ENCODE results near the gene LMLN.
"Not testable (repeated sequence)": the region's sequence is repeated elsewhere in the genome, so short reads cannot be mapped to it uniquely, and the experiment has no call there.

The LMLN gene, protein sequence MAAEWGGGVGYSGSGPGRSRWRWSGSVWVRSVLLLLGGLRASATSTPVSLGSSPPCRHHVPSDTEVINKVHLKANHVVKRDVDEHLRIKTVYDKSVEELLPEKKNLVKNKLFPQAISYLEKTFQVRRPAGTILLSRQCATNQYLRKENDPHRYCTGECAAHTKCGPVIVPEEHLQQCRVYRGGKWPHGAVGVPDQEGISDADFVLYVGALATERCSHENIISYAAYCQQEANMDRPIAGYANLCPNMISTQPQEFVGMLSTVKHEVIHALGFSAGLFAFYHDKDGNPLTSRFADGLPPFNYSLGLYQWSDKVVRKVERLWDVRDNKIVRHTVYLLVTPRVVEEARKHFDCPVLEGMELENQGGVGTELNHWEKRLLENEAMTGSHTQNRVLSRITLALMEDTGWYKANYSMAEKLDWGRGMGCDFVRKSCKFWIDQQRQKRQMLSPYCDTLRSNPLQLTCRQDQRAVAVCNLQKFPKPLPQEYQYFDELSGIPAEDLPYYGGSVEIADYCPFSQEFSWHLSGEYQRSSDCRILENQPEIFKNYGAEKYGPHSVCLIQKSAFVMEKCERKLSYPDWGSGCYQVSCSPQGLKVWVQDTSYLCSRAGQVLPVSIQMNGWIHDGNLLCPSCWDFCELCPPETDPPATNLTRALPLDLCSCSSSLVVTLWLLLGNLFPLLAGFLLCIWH

DNA sequence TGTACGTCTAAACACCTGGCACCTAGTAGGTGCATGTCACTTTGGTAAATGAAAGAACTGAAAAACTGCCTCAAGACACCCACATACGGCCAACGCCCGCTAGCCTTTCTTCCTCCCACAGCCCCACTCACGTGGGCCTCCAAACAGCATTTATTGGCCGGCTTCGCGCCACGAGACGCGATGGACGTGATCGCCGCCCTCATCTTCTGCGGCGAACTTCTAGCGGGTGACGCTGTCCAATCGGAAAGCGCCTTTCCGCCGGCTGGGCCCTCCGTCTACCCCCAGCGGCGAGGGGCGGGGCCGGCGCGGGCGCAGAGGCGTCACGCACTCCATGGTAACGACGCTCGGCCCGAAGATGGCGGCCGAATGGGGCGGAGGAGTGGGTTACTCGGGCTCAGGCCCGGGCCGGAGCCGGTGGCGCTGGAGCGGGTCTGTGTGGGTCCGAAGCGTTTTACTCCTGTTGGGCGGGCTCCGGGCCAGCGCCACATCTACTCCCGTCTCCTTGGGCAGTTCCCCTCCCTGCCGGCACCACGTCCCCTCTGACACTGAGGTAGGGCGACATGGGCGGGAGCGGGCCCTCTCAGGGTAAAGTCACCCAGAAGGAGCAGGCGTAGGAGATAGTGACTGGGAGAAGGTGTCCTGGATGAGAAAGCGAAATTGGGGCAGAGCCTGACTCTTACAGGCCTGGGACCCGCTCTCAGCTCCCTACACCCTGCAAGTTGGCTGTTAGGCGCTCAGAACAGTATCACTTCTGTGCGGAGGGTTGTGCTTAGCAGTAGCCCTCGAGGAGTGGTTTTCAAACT lies at the start of gene LMLN:
Gene LMLN (plus strand): TSS at position 327 of the 803 bp plus-strand sequence. CDS start 29 bp downstream, at position 356.
- Histone ChIP-seq H3K4me3 (ENCODE audit: low read length) (peak within 1 kb of the TSS; percentile 75), H3K4me1 (ENCODE audit: insufficient read depth, low read length) (no peaks in the 10 kb centered on the region), H3K27ac (ENCODE audit: low read length) (no peak within 1 kb of the TSS), H3K9ac (ENCODE audit: low read depth, low read length) (peak within 1 kb of the TSS; percentile 77; the same call in 1 of the 2 replicates), H3K27me3 (ENCODE audit: insufficient read depth, low read length) (peaks cover 8% of the 10 kb centered on the region; the same call in 1 of the 2 replicates), H3K9me3 (ENCODE audit: insufficient read depth, low read depth, low read length) (no peaks in the 10 kb centered on the region), H3K36me3 (ENCODE audit: insufficient read depth, low read depth, low read length) (peaks cover 20% of the 10 kb centered on the region)

DNA sequence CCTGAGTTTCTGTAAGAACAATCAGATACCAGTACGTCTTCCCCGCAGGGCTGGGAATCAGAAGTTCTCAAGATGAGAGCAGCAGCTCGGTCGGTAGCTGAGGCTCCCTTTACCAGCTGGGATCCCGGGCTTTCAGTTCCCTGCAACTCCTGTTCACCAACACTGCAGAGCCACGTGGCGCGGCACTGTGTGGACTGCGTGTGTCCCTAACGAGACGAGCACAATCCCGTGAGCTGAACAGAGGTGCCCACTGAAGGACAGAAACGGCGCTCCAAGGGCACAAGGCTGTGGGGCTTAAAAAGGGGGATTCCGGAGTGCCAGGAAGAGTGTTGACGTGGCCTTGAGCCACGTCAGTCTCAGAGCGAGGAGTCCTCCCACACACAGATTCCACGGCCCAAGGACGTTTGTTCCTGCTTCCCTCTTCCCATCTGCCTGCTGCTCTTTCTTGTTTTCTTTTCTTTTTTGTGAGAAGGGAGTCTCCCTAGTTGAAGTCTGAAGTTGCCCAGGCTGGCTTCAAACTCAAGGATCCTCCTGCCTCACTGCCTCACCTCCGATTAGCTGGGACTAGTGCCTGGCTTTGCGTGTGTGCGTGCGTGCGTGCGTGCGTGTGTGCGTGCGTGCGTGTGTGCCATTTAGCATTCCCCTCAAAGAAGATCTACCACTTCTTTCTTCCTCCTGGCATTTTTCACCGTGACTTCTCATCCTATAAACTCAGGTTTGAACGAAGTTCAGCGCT lies 47.1 kb upstream of the LMLN start:
- Histone ChIP-seq H3K9me3 (ENCODE audit: insufficient read depth, low read depth, low read length) (no peaks in the 10 kb centered on the region), H3K27me3 (ENCODE audit: insufficient read depth, low read length) (no peaks in the 10 kb centered on the region), H3K4me1 (ENCODE audit: insufficient read depth, low read length) (peaks cover 5% of the 10 kb centered on the region; the same call in 1 of the 2 replicates), H3K36me3 (ENCODE audit: insufficient read depth, low read depth, low read length) (no peaks in the 10 kb centered on the region), H3K9ac (ENCODE audit: low read depth, low read length) (no peak overlapping the region), H3K4me3 (ENCODE audit: low read length) (no peak overlapping the region), H3K27ac (ENCODE audit: low read length) (no peak overlapping the region)

DNA sequence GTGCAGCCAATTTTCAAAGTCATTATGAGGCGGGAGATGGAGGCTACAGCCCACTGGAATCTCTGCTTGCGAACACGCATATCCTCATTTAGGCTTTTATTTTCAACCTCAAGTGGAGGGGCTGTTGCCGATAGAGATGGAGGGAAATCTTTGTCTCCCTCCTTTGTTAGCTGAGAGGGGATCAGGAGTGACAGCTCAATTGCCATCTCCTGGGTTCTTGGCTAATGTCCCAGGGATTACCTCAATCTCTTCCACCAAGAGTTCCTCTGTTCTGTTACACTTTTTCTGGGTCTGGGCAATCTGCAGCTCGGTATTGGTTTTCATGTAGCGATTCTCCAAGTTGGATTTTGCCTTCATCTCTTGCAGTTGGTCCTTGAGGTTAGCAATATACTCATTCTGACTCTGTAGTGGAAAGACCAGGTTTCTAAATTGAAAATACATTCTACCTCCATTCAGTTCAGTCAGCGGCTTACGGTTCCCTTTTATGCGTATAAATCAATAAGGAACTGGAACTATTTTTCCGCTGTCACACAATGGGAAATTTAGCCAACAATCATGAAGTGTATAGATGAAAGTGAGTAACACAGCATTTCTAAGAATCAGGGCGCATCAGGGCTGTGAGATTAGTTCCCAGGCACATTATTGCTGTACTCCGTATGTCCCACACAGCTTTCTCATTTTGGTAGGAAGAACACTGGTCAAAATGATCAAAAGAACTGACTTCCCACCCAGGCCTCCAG lies 46.2 kb upstream of the LMLN start:
- Histone ChIP-seq H3K36me3 (ENCODE audit: insufficient read depth, low read depth, low read length) (no peaks in the 10 kb centered on the region), H3K27ac (ENCODE audit: low read length) (no peak overlapping the region), H3K4me1 (ENCODE audit: insufficient read depth, low read length) (peaks cover 5% of the 10 kb centered on the region; the same call in 1 of the 2 replicates), H3K9me3 (ENCODE audit: insufficient read depth, low read depth, low read length) (no peaks in the 10 kb centered on the region), H3K4me3 (ENCODE audit: low read length) (no peak overlapping the region), H3K27me3 (ENCODE audit: insufficient read depth, low read length) (no peaks in the 10 kb centered on the region), H3K9ac (ENCODE audit: low read depth, low read length) (no peak overlapping the region)

DNA sequence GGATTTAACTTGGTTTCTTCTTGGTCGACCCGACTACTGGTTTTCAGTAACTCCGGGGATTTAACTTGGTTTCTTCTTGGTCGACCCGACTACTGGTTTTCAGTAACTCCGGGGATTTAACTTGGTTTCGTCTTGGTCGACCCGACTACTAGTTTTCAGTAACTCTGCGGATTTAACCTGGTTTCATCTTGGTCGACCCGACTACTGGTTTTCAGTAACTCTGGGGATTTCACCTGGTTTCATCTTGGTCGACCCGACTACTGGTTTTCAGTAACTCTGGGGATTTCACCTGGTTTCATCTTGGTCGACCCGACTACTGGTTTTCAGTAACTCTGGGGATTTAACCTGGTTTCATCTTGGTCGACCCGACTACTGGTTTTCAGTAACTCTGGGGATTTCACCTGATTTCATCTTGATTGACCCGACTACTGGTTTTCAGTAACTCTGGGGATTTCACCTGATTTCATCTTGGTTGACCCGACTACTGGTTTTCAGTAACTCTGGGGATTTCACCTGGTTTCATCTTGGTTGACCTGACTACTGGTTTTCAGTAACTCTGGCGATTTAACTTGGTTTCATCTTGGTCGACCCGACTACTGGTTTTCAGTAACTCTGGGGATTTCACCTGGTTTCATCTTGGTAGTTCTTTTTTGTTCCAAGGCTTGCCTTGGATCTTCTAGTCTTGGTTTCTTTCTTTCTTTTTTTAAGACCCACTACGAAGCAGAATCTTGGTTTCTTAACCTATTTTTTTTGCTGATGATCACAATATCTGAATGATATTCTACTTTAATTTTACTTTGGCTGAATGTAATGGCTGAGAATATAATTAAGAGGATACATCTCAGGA lies 38.4 kb upstream of the LMLN start:
- H3K27ac ChIP-seq (ENCODE audit: low read length); H3K4me3 ChIP-seq (ENCODE audit: low read length); H3K4me1 ChIP-seq (ENCODE audit: insufficient read depth, low read length); H3K9me3 ChIP-seq (ENCODE audit: insufficient read depth, low read depth, low read length); H3K9ac ChIP-seq (ENCODE audit: low read depth, low read length); H3K36me3 ChIP-seq (ENCODE audit: insufficient read depth, low read depth, low read length); H3K27me3 ChIP-seq (ENCODE audit: insufficient read depth, low read length): not testable (repeated sequence)

DNA sequence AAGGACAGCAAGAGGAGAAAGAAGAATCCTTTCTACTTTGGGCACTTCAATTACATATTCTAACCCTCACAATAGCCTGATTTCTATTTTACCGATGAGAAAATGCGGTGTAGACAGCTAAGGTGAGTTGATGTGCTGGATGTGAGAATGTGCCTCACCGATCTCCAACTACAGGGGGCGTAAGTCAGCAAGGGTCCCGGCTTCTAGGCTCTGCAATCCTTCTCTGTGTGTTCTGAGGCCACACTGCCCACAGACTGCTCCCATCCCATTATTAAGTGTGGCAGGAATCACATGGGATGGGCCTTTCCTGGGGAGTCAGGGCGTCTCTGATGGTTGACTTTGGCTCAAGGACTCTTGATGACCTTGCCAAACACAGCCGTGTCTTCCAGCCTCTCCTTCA lies 33.6 kb upstream of the LMLN start:
- Histone ChIP-seq H3K9me3 (ENCODE audit: insufficient read depth, low read depth, low read length) (no peaks in the 10 kb centered on the region), H3K27ac (ENCODE audit: low read length) (no peak overlapping the region), H3K4me3 (ENCODE audit: low read length) (no peak overlapping the region), H3K27me3 (ENCODE audit: insufficient read depth, low read length) (no peaks in the 10 kb centered on the region), H3K36me3 (ENCODE audit: insufficient read depth, low read depth, low read length) (peaks cover 5% of the 10 kb centered on the region; the same call in 1 of the 2 replicates), H3K9ac (ENCODE audit: low read depth, low read length) (no peak overlapping the region), H3K4me1 (ENCODE audit: insufficient read depth, low read length) (no peaks in the 10 kb centered on the region)

DNA sequence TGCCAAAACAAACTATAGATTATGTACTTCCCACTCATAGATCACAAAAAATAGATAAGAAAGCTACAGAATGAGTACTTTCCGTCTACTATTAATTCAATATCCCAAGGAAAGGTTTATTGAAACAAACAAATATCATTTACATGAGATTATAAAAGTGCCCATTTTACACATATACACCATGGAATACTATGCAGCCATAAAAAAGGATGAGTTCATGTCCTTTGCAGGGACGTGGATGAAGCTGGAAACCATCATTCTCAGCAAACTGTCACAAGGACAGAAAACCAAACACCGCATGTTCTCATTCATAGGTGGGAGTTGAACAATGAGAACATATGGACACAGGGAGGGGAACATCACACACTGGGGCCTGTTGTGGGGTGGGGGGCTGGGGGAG lies 32.4 kb upstream of the LMLN start:
- not testable (repeated sequence) for H3K9ac ChIP-seq (ENCODE audit: low read depth, low read length); H3K9me3 ChIP-seq (ENCODE audit: insufficient read depth, low read depth, low read length); H3K4me3 ChIP-seq (ENCODE audit: low read length); H3K36me3 ChIP-seq (ENCODE audit: insufficient read depth, low read depth, low read length); H3K27ac ChIP-seq (ENCODE audit: low read length); H3K4me1 ChIP-seq (ENCODE audit: insufficient read depth, low read length); H3K27me3 ChIP-seq (ENCODE audit: insufficient read depth, low read length)

DNA sequence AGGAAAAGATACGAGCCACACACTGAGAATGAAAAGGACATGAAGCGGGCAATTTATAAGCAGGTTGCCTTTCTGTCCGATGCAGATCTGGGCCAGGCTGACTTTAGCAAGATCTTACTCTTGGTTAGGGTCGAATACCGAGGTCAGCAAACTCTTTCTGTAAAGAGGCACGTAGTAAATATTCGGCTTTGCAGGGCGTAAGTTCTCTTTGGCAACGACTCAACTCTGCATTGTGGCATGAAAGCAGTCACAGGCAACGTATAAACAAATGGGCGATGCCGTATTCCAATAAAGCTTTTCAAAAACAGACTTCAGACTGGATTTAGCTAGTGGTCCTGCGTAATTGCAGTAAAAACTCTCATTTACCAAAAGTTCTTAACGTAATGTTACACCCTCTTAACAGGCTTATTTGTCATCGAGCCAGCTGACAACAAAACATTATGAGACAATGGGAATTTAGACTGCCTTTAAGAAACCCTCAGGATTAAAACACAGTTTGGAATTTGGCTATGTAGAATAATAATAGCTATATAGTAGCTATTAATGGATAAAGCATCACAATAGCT lies 23.1 kb upstream of the LMLN start:
- Histone ChIP-seq H3K27me3 (ENCODE audit: insufficient read depth, low read length) (no peaks in the 10 kb centered on the region), H3K9me3 (ENCODE audit: insufficient read depth, low read depth, low read length) (no peaks in the 10 kb centered on the region), H3K9ac (ENCODE audit: low read depth, low read length) (no peak overlapping the region), H3K36me3 (ENCODE audit: insufficient read depth, low read depth, low read length) (no peaks in the 10 kb centered on the region), H3K4me3 (ENCODE audit: low read length) (no peak overlapping the region), H3K4me1 (ENCODE audit: insufficient read depth, low read length) (no peaks in the 10 kb centered on the region; the same call in 1 of the 2 replicates), H3K27ac (ENCODE audit: low read length) (no peak overlapping the region)

DNA sequence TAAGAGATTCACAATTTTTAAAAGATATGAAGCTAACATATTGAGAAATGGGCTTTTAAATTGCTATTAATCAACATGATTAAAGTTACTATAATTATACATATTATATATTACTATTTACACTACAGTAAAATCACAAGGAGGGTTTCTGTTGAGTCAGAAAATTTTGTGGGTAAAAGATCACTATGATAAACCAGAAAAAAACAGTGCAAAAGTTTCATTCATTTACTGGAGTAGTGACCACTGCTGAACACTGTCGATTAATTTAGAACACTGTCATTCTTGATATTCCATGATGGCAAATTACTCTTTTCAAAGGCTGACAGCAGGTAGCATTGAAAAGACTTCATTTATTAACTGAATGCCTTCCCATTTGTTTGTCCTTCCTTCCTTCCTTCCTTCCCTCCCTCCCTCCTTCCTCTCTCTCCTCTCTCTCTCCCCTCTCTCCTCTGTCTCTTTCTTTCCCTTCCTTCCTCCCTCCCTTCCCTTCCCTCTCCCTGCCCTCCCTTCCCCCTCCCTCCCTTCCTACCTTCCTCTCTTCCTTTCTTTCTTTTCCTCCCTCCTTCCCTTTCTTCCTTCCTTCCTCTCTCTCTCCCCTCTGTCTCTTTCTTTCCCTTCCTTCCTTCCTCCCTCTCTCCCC lies 19.2 kb upstream of the LMLN start:
- no peaks in the 10 kb centered on the region; the same call in 1 of the 2 replicates for H3K4me1 ChIP-seq (ENCODE audit: insufficient read depth, low read length)
- H3K27me3 ChIP-seq (ENCODE audit: insufficient read depth, low read length) = no peaks in the 10 kb centered on the region
- no peak overlapping the region for H3K27ac ChIP-seq (ENCODE audit: low read length)
- H3K9ac ChIP-seq (ENCODE audit: low read depth, low read length) = no peak overlapping the region
- no peaks in the 10 kb centered on the region for H3K9me3 ChIP-seq (ENCODE audit: insufficient read depth, low read depth, low read length)
- H3K4me3 ChIP-seq (ENCODE audit: low read length) = no peak overlapping the region
- no peaks in the 10 kb centered on the region for H3K36me3 ChIP-seq (ENCODE audit: insufficient read depth, low read depth, low read length)

DNA sequence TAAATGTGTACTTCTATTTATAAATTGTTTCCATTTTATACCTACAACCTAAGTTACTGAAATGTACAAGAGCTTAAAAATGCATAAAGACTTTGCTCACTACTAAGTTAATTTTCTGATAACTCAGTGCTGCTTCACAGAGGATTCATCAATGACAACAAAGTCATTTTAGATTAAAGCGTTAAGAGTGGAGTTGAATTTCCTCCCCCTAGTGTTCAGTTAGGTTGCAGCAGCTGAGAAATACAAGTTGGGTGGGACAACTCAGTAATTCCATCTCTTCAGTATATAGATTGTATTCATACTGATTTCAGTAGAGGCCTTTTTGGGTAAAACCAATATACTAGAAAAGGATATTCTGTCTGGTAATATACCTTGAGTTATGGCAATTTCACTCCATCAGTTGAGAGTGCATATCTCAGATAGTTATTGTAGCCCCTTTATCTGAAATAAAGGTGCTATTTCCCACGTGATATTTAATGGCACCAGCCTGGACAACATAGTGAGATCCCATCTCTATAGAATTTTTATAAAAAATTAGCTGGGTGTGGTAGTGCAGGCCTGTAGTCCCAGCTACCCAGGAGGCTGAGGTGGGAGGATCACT lies 17.0 kb upstream of the LMLN start:
- Histone ChIP-seq H3K27me3 (ENCODE audit: insufficient read depth, low read length) (no peaks in the 10 kb centered on the region), H3K27ac (ENCODE audit: low read length) (no peak overlapping the region), H3K4me3 (ENCODE audit: low read length) (no peak overlapping the region), H3K9me3 (ENCODE audit: insufficient read depth, low read depth, low read length) (no peaks in the 10 kb centered on the region), H3K9ac (ENCODE audit: low read depth, low read length) (no peak overlapping the region), H3K4me1 (ENCODE audit: insufficient read depth, low read length) (no peaks in the 10 kb centered on the region), H3K36me3 (ENCODE audit: insufficient read depth, low read depth, low read length) (no peaks in the 10 kb centered on the region)

Data from iPS-20b (cell line).